ENCODE measurements around the gene SLC38A1.

SLC38A1 gene

GRCh38 chr12:46266382-46266791, 2.5 kb downstream of the SLC38A1 start:
- TF ChIP-seq USF1 (IDR thresholded peaks at IDR 0.05), result peak; percentile 73
- no peak for TF ChIP-seq MAX (IDR thresholded peaks at IDR 0.05)

GRCh38 chr12:46265734-46266133, 3.1 kb downstream of the SLC38A1 start:
- TF ChIP-seq NFIC (IDR thresholded peaks at IDR 0.05) (no peak), CEBPB (IDR thresholded peaks at IDR 0.05) (no peak), EGR1 (IDR thresholded peaks at IDR 0.05) (no peak), TEAD4 (IDR thresholded peaks at IDR 0.05) (no peak), MAX (IDR thresholded peaks at IDR 0.05) (no peak), CREB1 (IDR thresholded peaks at IDR 0.05; ENCODE audit: low read depth) (no peak), YY1 (IDR thresholded peaks at IDR 0.05; ENCODE audit: low read depth) (no peak), RAD21 (IDR thresholded peaks at IDR 0.05; ENCODE audit: low read depth) (no peak)

- no peak for TF ChIP-seq CEBPB (IDR thresholded peaks at IDR 0.05)
- TF ChIP-seq USF1 (IDR thresholded peaks at IDR 0.05), result no peak
- TF ChIP-seq RAD21 (IDR thresholded peaks at IDR 0.05; ENCODE audit: low read depth), result no peak
- TF ChIP-seq TCF12 (IDR thresholded peaks at IDR 0.05; ENCODE audit: low read depth), result no peak
- no peak for TF ChIP-seq EP300 (IDR thresholded peaks at IDR 0.05; ENCODE audit: borderline replicate concordance)
- TF ChIP-seq ZBTB7A (IDR thresholded peaks at IDR 0.05; ENCODE audit: low read depth), result no peak
- no peak for TF ChIP-seq NFIC (IDR thresholded peaks at IDR 0.05)
- TF ChIP-seq CREB1 (IDR thresholded peaks at IDR 0.05; ENCODE audit: low read depth), result no peak
- TF ChIP-seq YY1 (IDR thresholded peaks at IDR 0.05; ENCODE audit: low read depth), result no peak
- TF ChIP-seq EGR1 (IDR thresholded peaks at IDR 0.05), result no peak
These were observed 3.7 kb downstream of the SLC38A1 start for GRCh38 chr12:46265102-46265501.

GRCh38 chr12:46264057-46264456, 4.8 kb downstream of the SLC38A1 start:
- no peak for TF ChIP-seq NFIC (IDR thresholded peaks at IDR 0.05)
- TF ChIP-seq TCF12 (IDR thresholded peaks at IDR 0.05; ENCODE audit: low read depth), result no peak
- no peak for TF ChIP-seq USF1 (IDR thresholded peaks at IDR 0.05)
- no peak for TF ChIP-seq CREB1 (IDR thresholded peaks at IDR 0.05; ENCODE audit: low read depth)
- TF ChIP-seq YY1 (IDR thresholded peaks at IDR 0.05; ENCODE audit: low read depth), result no peak
- TF ChIP-seq TEAD4 (IDR thresholded peaks at IDR 0.05), result no peak
- no peak for TF ChIP-seq EGR1 (IDR thresholded peaks at IDR 0.05)

- no peak for TF ChIP-seq MAX (IDR thresholded peaks at IDR 0.05)
- peak; percentile 71 for TF ChIP-seq TEAD4 (IDR thresholded peaks at IDR 0.05)
- TF ChIP-seq REST (IDR thresholded peaks at IDR 0.05; ENCODE audit: low read depth), result no peak
- TF ChIP-seq EGR1 (IDR thresholded peaks at IDR 0.05), result no peak
- no peak for TF ChIP-seq TCF12 (IDR thresholded peaks at IDR 0.05; ENCODE audit: low read depth)
These were observed 5.5 kb downstream of the SLC38A1 start for GRCh38 chr12:46263140-46264016.

GRCh38 chr12:46261646-46262045, 7.2 kb downstream of the SLC38A1 start:
- no peak for TF ChIP-seq REST (IDR thresholded peaks at IDR 0.05; ENCODE audit: low read depth)
- no peak; the same call in none of the 2 replicates for TF ChIP-seq FOXM1 (IDR thresholded peaks at IDR 0.05; ENCODE audit: borderline replicate concordance, low read depth)
- peak; percentile 89 for TF ChIP-seq CEBPB (IDR thresholded peaks at IDR 0.05)
- TF ChIP-seq EGR1 (IDR thresholded peaks at IDR 0.05), result no peak
- no peak; the same call in 1 of the 2 replicates for TF ChIP-seq MAX (IDR thresholded peaks at IDR 0.05)
- peak; percentile 93 for TF ChIP-seq NFIC (IDR thresholded peaks at IDR 0.05)
- TF ChIP-seq TCF12 (IDR thresholded peaks at IDR 0.05; ENCODE audit: low read depth), result peak; percentile 56
- peak; percentile 83 for TF ChIP-seq EP300 (IDR thresholded peaks at IDR 0.05; ENCODE audit: borderline replicate concordance)
- TF ChIP-seq CREB1 (IDR thresholded peaks at IDR 0.05; ENCODE audit: low read depth), result no peak
- TF ChIP-seq TAF1 (IDR thresholded peaks at IDR 0.05; ENCODE audit: low read depth), result no peak
- no peak for TF ChIP-seq USF1 (IDR thresholded peaks at IDR 0.05)
- TF ChIP-seq YY1 (IDR thresholded peaks at IDR 0.05; ENCODE audit: low read depth), result no peak
- no peak for TF ChIP-seq RAD21 (IDR thresholded peaks at IDR 0.05; ENCODE audit: low read depth)
- TF ChIP-seq ZBTB7A (IDR thresholded peaks at IDR 0.05; ENCODE audit: low read depth), result peak; percentile 8; the same call in 1 of the 2 replicates
- TF ChIP-seq TEAD4 (IDR thresholded peaks at IDR 0.05), result peak; percentile 97

Measured in Ishikawa (cell line).